Heart left ventricle (tissue), 16 donors: ENCODE results near the gene C21orf91. TPM values are rescaled to one million over a fixed set of nuclear protein-coding genes. Genes with fewer than 3 reads are reported as not detected.
"Not testable (repeated sequence)": the region's sequence is repeated elsewhere in the genome, so short reads cannot be mapped to it uniquely, and the experiment has no call there.

ENCODE experiments used
- ATAC-seq, 4 donors: fragments of 200-7000 bp; cut with Tn5 transposase; one replicate each; pipeline ENCODE4 v1.9.1; 2020 to 2022; ENCODE audit warnings: moderate library complexity in 4 of 4, mild to moderate bottlenecking in 3 of 4, moderate number of reproducible peaks in 1 of 4
- DNase-seq, 5 donors: peaks; one replicate each; pipeline ENCODE4 v3.0.0-alpha.2; 2020
- H3K27ac ChIP-seq, 12 donors: fragments of 200-600 bp; sonication (generic) in 4 of 12; one replicate each; pipeline versions ENCODE4 v1.5.0 to v1.8.0; 2016 to 2022; ENCODE audit warnings: mild to moderate bottlenecking in 2 of 12
- H3K27me3 ChIP-seq, 9 donors: fragments of 200-600 bp; sonication (generic) in 2 of 9; one replicate each; pipeline versions ENCODE4 v1.5.1 to v1.8.0; 2016 to 2022; ENCODE audit warnings: mild to moderate bottlenecking in 3 of 9
- H3K36me3 ChIP-seq, 9 donors: fragments of 200-600 bp; sonication (generic) in 2 of 9; one replicate each; pipeline versions ENCODE4 v1.5.0 to v1.8.0; 2018 to 2022; ENCODE audit warnings: mild to moderate bottlenecking in 2 of 9
- H3K4me1 ChIP-seq, 12 donors: fragments of 200-600 bp; sonication (generic) in 4 of 12; one replicate each; pipeline versions ENCODE4 v1.5.0 to v1.8.0; 2016 to 2022; ENCODE audit warnings: mild to moderate bottlenecking in 3 of 12
- H3K4me3 ChIP-seq, 12 donors: fragments of 200-600 bp; sonication (generic) in 4 of 12; one replicate each; pipeline versions ENCODE4 v1.5.0 to v1.8.0; 2017 to 2022; ENCODE audit warnings: mild to moderate bottlenecking in 9 of 12, moderate library complexity in 4 of 12
- H3K9me3 ChIP-seq, 12 donors: fragments of 200-600 bp; sonication (generic) in 4 of 12; one replicate each; pipeline versions ENCODE4 v1.5.0 to v1.8.0; 2016 to 2022; ENCODE audit warnings: mild to moderate bottlenecking in 1 of 12
- CTCF ChIP-seq, 12 donors: fragments of 200-600 bp; sonication (generic) in 4 of 12; IDR thresholded peaks; one replicate each; pipeline versions ENCODE4 v1.5.0 to v1.8.0; 2018 to 2022; ENCODE audit warnings: antibody characterized with exemption in 12 of 12, mild to moderate bottlenecking in 5 of 12
- POLR2A ChIP-seq, 2 donors: fragments of 450-650 bp; IDR thresholded peaks; one replicate each; pipeline ENCODE4 v1.6.1; 2017; ENCODE audit warnings: antibody characterized with exemption in 2 of 2, mild to moderate bottlenecking in 2 of 2, moderate library complexity in 2 of 2
- WGBS, 4 donors: extraction: QIAGEN DNeasy Blood & Tissue Kit in 2 of 4; methylation state at CpG; one replicate each; pipeline versions ENCODE4 v1.1.5 to v1.1.7; 2013 to 2018; 5-methylcytosine and 5-hydroxymethylcytosine counted together
- intact Hi-C, 10 donors: fragments of 100-400 bp; cut with DNase I; formaldehyde crosslinking; loops; one replicate each; pipeline versions ENCODE4 v1.11.1 to v1.14.2; 2022
- polyA plus RNA-seq, 2 donors: library from polyadenylated mRNA; stranded (reverse); fragments of 200-250 nt; gene quantifications; one replicate each; pipeline ENCODE4 v1.2.3, GENCODE V29; 2013
- total RNA-seq, 9 donors: library from RNA; depleted of rRNA in 2 of 9; stranded (reverse); fragments of >200 nt in 2 of 9; fragmentation: NEBNext Ultra II Directional in 3 of 9; extraction: Animal tissue kit (Norgen Biotek cat#: 25700) in 3 of 9; gene quantifications; one replicate each; pipeline versions ENCODE4 v1.1.0 to v1.2.4, GENCODE V29; 2016 to 2023
- donor health status: ischemic (EF 13 %, LVEDD 7.1; RV severe dilation, severe dysfunction).
- donor health status: healthy with polysubstance abuse.
- donor health status: DM: no; HTN: yes; CAD: no.
- donor health status: DM: no; HTN: no; CAD: no.
- donor health status: ischemic (EF 25% LVEDD 6.9; RV normal size, moderate dysfunction).
- donor health status: ischemic (EF 25% LVEDD 5.7; RV mildly dilated, moderate dysfunction).
- donor health status: healthy.
- donor health status: DM: yes; HTN: yes; CAD: no.
- donor health status: ischemic (EF 35%, LVEDD 5.7; RV mildly dilated, moderate dysfunction).
- donor health status: nonischemic (EF 11% LVEDD 7.7; RV severe dilation, severe dysfunction).
- donor health status: DM: yes; HTN: yes; CAD: no.
- donor health status: PGD.
- donor health status: ischemic (EF 29% LVEDD 5.4; RV normal size, mild dysfunction).
- donor health status: nonischemic (EF 23%, LVEDD 6.1; RV moderate dilation, normal function).

C21orf91 gene
- total and polyA plus RNA-seq, 11 donors = 2.2 to 21.2 (median 9.3) TPM

GRCh38 chr21:17775431-17776126, 43.6 kb downstream of the C21orf91 start:
- Histone ChIP-seq H3K36me3 (no peaks in the 10 kb centered on the region), H3K27ac (peak overlapping the region in 1 of 12 donors; percentile 60), H3K4me1 (peaks cover 0 to 34% (median 0%) of the 10 kb centered on the region in 12 donors), H3K9me3 (peaks cover 0 to 17% (median 2%) of the 10 kb centered on the region in 12 donors), H3K4me3 (peak overlapping the region in 1 of 12 donors; percentile 3), H3K27me3 (no peaks in the 10 kb centered on the region)
- ATAC-seq (no peak), DNase-seq (no peak)
- no peak for TF ChIP-seq POLR2A (IDR thresholded peaks at IDR 0.05)
- TF ChIP-seq CTCF (IDR thresholded peaks at IDR 0.05) = no peak
- 76 to 82% (median 77%) methylated on average over 11 to 17 of the region's 17 CpGs for WGBS, 4 donors
- intact Hi-C loops = no loop called here

- intact Hi-C loops, H3K36me3 ChIP-seq, H3K27me3 ChIP-seq, DNase-seq, ATAC-seq, H3K4me3 ChIP-seq: not testable (repeated sequence)
- 86 to 92% (median 90%) methylated on average over 7 of the region's 7 CpGs for WGBS, 4 donors
- H3K9me3 ChIP-seq = peaks cover 0 to 17% (median 2%) of the 10 kb centered on the region in 12 donors
- peak overlapping the region in 1 of 12 donors; percentile 60 for H3K27ac ChIP-seq
- peaks cover 0 to 29% (median 0%) of the 10 kb centered on the region in 12 donors for H3K4me1 ChIP-seq
Measured at GRCh38 chr21:17775021-17775420, 44.1 kb downstream of the C21orf91 start.

- 88 to 91% (median 91%) methylated on average over 3 of the region's 3 CpGs for WGBS, 4 donors
- Histone ChIP-seq H3K27me3 (no peaks in the 10 kb centered on the region), H3K4me3 (no peak overlapping the region), H3K27ac (no peak overlapping the region), H3K9me3 (peaks cover 0 to 17% (median 2%) of the 10 kb centered on the region in 12 donors), H3K4me1 (no peaks in the 10 kb centered on the region), H3K36me3 (no peaks in the 10 kb centered on the region)
- ATAC-seq = no peak
- TF ChIP-seq CTCF (IDR thresholded peaks at IDR 0.05) (no peak), POLR2A (IDR thresholded peaks at IDR 0.05) (no peak)
- intact Hi-C loops = no loop called here
- DNase-seq = no peak
Measured at GRCh38 chr21:17769447-17769845, 49.7 kb downstream of the C21orf91 start.

GRCh38 chr21:17768840-17769446, 50.2 kb downstream of the C21orf91 start:
- no peak for ATAC-seq
- intact Hi-C loops = no loop called here
- no peak for DNase-seq
- no peaks in the 10 kb centered on the region for H3K27me3 ChIP-seq
- TF ChIP-seq POLR2A (IDR thresholded peaks at IDR 0.05) (no peak), CTCF (IDR thresholded peaks at IDR 0.05) (no peak)
- H3K4me3 ChIP-seq = no peak overlapping the region
- no peak overlapping the region for H3K27ac ChIP-seq
- H3K4me1 ChIP-seq = no peaks in the 10 kb centered on the region
- no peaks in the 10 kb centered on the region for H3K36me3 ChIP-seq
- WGBS, 4 donors = 89 to 94% (median 91%) methylated on average over 3 of the region's 3 CpGs
- H3K9me3 ChIP-seq = peaks cover 0 to 18% (median 2%) of the 10 kb centered on the region in 12 donors
